HG02763 (cell line): ENCODE data around the gene CLIP4.
"Not testable (repeated sequence)": the region's sequence is repeated elsewhere in the genome, so short reads cannot be mapped to it uniquely, and the experiment has no call there.

Source experiments
- ATAC-seq: cut with Tn5 transposase; IDR thresholded peaks from one replicate; pipeline ENCODE4 v1.9.1; 2021; ENCODE audit warnings: mild to moderate bottlenecking, moderate library complexity; ENCODE audit not compliant: unreplicated experiment

The CLIP4 gene

GRCh38 chr2:29100564-29100963, 14.7 kb upstream of the CLIP4 start:
- ATAC-seq, result no peak

- no peak for ATAC-seq
Measured at GRCh38 chr2:29104688-29105087, 10.5 kb upstream of the CLIP4 start.

GRCh38 chr2:29105375-29105774, 9.8 kb upstream of the CLIP4 start:
- no peak for ATAC-seq

- ATAC-seq, result no peak
Measured at GRCh38 chr2:29106256-29106655, 9.0 kb upstream of the CLIP4 start.

- ATAC-seq, result no peak
Measured at GRCh38 chr2:29106980-29107388, 8.2 kb upstream of the CLIP4 start.

GRCh38 chr2:29107547-29107946, 7.7 kb upstream of the CLIP4 start:
- not testable (repeated sequence) for ATAC-seq

GRCh38 chr2:29108225-29108624, 7.0 kb upstream of the CLIP4 start:
- ATAC-seq, result no peak

- ATAC-seq, result no peak
Measured at GRCh38 chr2:29109246-29109645, 6.0 kb upstream of the CLIP4 start.

GRCh38 chr2:29110916-29111535, 4.2 kb upstream of the CLIP4 start:
- no peak for ATAC-seq

GRCh38 chr2:29112379-29112778, 2.8 kb upstream of the CLIP4 start:
- ATAC-seq, result no peak

- no peak for ATAC-seq
Measured at GRCh38 chr2:29113027-29113686, 2.1 kb upstream of the CLIP4 start.

- ATAC-seq, result no peak
Measured at GRCh38 chr2:29113891-29114321, 1.3 kb upstream of the CLIP4 start.

- ATAC-seq, result no peak
Measured at GRCh38 chr2:29114586-29114945, 649 bp upstream of the CLIP4 start.

GRCh38 chr2:29115797-29116781, 874 bp downstream of the CLIP4 start:
- peak; percentile 20 for ATAC-seq

- ATAC-seq, result no peak
Measured at GRCh38 chr2:29117636-29118303, 2.6 kb downstream of the CLIP4 start.

- no peak for ATAC-seq
Measured at GRCh38 chr2:29119211-29119610, 4.0 kb downstream of the CLIP4 start.

GRCh38 chr2:29120846-29121245, 5.6 kb downstream of the CLIP4 start:
- no peak for ATAC-seq

- ATAC-seq, result no peak
Measured at GRCh38 chr2:29123617-29124349, 8.6 kb downstream of the CLIP4 start.

- ATAC-seq, result no peak
Measured at GRCh38 chr2:29124504-29124903, 9.3 kb downstream of the CLIP4 start.

- no peak for ATAC-seq
Measured at GRCh38 chr2:29129586-29130281, 14.5 kb downstream of the CLIP4 start.
